KMS-11 (cell line): Measurements from ENCODE around the gene IFNA8.
A peak's percentile ranks its signal among the peaks of the same experiment; 100 is the strongest.

Experiments
- H2AFZ ChIP-seq: fragments of 200-600 bp; sonication (generic); 2 replicates; pipeline ENCODE4 v1.6.1; 2016; ENCODE audit warnings: antibody characterized with exemption, mixed run types, low read depth
- H3K27ac ChIP-seq: fragments of 200-600 bp; sonication (generic); 2 replicates; pipeline ENCODE4 v1.6.1; 2016; ENCODE audit warnings: mild to moderate bottlenecking, mixed run types
- H3K27me3 ChIP-seq: fragments of 200-600 bp; sonication (generic); 2 replicates; pipeline ENCODE4 v1.6.1; 2017; ENCODE audit warnings: mild to moderate bottlenecking, low read depth, mixed run types, moderate library complexity; ENCODE audit not compliant: insufficient read depth
- H3K36me3 ChIP-seq: fragments of 200-600 bp; sonication (generic); 2 replicates; pipeline ENCODE4 v1.6.1; 2017; ENCODE audit warnings: mild to moderate bottlenecking, mixed run types; ENCODE audit not compliant: insufficient read depth
- H3K4me1 ChIP-seq: fragments of 200-600 bp; sonication (generic); 2 replicates; pipeline ENCODE4 v1.6.1; 2016; ENCODE audit warnings: mild to moderate bottlenecking, low read depth, mixed run types; ENCODE audit not compliant: poor library complexity, severe bottlenecking
- H3K4me2 ChIP-seq: fragments of 200-600 bp; sonication (generic); 2 replicates; pipeline ENCODE4 v1.7.0; 2016; ENCODE audit warnings: mild to moderate bottlenecking, mixed run types
- H3K4me3 ChIP-seq: fragments of 200-600 bp; sonication (generic); IDR thresholded peaks from 2 replicates; pipeline ENCODE4 v1.6.1; 2017; ENCODE audit warnings: low read depth, low read length, mixed read lengths; ENCODE audit not compliant: insufficient read depth
- H3K79me2 ChIP-seq: fragments of 200-600 bp; sonication (generic); 2 replicates; pipeline ENCODE4 v1.6.1; 2016; ENCODE audit warnings: low read depth, mixed run types; ENCODE audit not compliant: insufficient read depth
- H3K9ac ChIP-seq: fragments of 200-600 bp; sonication (generic); 2 replicates; pipeline ENCODE4 v1.6.1; 2016; ENCODE audit warnings: mild to moderate bottlenecking, mixed run types
- H4K20me1 ChIP-seq: fragments of 200-600 bp; sonication (generic); 2 replicates; pipeline ENCODE4 v1.6.1; 2016; ENCODE audit warnings: mild to moderate bottlenecking, mixed run types; ENCODE audit not compliant: insufficient read depth
- TF ChIP-seq, protein P1 (sequence below): fragments of 200-600 bp; sonication (generic); conservative IDR thresholded peaks from 2 replicates; pipeline ENCODE4 v1.6.1; 2017; ENCODE audit warnings: low read depth, mild to moderate bottlenecking, antibody characterized with exemption, low read length, moderate library complexity, mixed read lengths

IFNA8 gene

DNA sequence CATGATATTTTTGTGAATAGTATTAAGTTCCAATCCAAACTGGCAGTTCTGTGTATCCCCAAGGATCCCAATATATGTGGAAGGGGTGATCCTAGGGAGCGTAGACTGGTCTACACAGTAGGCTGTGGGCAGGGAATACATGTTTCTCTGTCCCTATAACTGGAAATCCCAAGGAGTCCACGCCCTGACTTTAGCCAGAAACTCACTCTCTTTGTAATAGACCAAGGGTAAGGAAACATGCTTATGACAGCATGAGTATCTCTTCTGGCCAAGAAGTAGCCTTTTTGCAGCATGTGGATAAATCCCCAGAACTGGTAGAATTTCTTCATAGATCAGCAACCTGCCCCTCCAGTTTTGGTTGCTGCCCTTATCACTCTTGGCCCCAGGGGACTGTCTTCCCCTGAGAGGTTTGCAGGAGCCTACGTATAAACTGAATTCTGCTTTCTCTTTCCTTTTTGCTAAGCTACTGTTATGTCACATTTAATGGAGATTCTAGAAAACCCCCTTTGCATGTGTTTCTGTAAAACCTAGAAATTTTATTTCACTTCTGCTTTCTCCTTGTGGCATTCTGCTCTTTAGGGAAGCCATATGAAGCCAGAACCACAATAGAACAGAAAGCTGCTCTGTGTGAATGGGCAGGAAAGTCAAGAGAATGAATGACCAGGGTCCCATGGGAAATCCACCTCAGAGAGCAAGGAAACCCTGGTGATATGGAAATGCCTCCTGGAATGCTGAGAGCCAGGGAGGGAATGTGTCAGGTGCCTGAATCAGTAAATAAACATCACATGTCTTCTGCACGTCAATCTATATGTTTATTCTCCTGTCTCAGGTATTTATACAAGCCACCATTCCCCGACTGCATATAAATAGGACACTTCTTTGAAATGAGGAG is 27.2 kb upstream of the IFNA8 start:
- Histone ChIP-seq H3K27ac (no peak overlapping the region), H3K9ac (no peak overlapping the region), H3K27me3 (no peaks in the 10 kb centered on the region), H4K20me1 (no peaks in the 10 kb centered on the region), H2AFZ (peak overlapping the region; percentile 15; the same call in 1 of the 2 replicates), H3K4me2 (no peak overlapping the region), H3K4me3 (no peak overlapping the region), H3K4me1 (no peaks in the 10 kb centered on the region), H3K79me2 (no peaks in the 10 kb centered on the region), H3K36me3 (no peaks in the 10 kb centered on the region)
- TF ChIP-seq, protein P1, sequence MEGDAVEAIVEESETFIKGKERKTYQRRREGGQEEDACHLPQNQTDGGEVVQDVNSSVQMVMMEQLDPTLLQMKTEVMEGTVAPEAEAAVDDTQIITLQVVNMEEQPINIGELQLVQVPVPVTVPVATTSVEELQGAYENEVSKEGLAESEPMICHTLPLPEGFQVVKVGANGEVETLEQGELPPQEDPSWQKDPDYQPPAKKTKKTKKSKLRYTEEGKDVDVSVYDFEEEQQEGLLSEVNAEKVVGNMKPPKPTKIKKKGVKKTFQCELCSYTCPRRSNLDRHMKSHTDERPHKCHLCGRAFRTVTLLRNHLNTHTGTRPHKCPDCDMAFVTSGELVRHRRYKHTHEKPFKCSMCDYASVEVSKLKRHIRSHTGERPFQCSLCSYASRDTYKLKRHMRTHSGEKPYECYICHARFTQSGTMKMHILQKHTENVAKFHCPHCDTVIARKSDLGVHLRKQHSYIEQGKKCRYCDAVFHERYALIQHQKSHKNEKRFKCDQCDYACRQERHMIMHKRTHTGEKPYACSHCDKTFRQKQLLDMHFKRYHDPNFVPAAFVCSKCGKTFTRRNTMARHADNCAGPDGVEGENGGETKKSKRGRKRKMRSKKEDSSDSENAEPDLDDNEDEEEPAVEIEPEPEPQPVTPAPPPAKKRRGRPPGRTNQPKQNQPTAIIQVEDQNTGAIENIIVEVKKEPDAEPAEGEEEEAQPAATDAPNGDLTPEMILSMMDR = no peak

DNA sequence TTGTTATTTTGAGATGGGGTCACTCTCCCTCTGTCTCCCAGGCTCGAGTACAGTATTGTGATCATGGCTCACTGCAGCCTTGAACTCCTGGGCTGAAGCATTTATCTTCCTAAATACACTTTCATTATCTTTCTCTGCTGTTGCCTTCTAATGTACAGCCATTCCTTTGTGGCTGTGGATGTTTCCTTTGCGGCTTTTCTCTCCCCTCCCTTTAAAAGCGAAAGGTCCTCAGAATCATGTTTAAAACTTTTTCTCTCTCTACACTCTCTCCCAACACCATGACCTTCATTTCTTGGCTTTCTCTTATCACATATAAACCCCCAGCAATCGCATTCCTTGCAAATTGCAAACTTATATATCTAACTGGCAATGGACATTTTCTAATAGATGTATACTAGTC is 25.3 kb upstream of the IFNA8 start:
- no peak overlapping the region for H2AFZ ChIP-seq
- H3K27ac ChIP-seq = no peak overlapping the region
- no peak overlapping the region for H3K4me3 ChIP-seq
- no peaks in the 10 kb centered on the region for H3K79me2 ChIP-seq
- H4K20me1 ChIP-seq = no peaks in the 10 kb centered on the region
- TF ChIP-seq, protein P1 = no peak
- no peaks in the 10 kb centered on the region for H3K27me3 ChIP-seq
- no peak overlapping the region for H3K4me2 ChIP-seq
- H3K36me3 ChIP-seq = no peaks in the 10 kb centered on the region
- no peaks in the 10 kb centered on the region for H3K4me1 ChIP-seq
- H3K9ac ChIP-seq = no peak overlapping the region

DNA sequence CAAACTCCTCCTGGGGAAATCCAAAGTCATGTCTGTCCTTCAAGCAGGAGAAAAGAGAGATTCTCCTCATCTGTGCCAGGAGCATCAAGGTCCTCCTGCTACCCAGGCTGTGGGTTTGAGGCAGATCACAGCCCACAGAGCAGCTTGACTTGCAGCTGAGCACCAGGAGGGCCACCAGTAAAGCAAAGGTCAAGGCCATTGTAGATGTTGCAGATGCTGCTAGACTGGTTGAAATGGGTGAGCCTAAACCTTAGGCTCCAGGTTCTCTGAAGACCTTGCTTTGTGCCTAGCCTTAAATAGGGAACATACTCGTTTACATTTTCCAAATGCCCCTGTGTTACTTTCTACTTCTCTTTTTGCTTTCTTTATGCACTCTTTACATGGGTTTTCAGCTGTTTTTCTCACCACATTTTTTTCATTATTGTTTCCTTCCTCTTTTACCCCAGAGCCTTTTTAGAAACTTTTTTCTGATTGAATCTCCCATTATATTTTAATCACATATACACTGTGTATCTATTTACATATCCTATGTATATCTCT is 23.7 kb upstream of the IFNA8 start, which contains the start of gene IFNA2:
TSS of gene IFNA2 (minus strand) at position 268 of the 540 bp plus-strand sequence. CDS start at position 199, 69 bp downstream.
- Histone ChIP-seq H3K79me2 (no peaks in the 10 kb centered on the region), H3K4me2 (no peak within 1 kb of the TSS), H3K4me1 (no peaks in the 10 kb centered on the region), H4K20me1 (no peaks in the 10 kb centered on the region), H3K4me3 (no peak within 1 kb of the TSS), H3K27ac (no peak within 1 kb of the TSS), H2AFZ (no peak within 1 kb of the TSS), H3K36me3 (no peaks in the 10 kb centered on the region), H3K9ac (no peak within 1 kb of the TSS), H3K27me3 (no peaks in the 10 kb centered on the region)
- TF ChIP-seq, protein P1 = no peak

DNA sequence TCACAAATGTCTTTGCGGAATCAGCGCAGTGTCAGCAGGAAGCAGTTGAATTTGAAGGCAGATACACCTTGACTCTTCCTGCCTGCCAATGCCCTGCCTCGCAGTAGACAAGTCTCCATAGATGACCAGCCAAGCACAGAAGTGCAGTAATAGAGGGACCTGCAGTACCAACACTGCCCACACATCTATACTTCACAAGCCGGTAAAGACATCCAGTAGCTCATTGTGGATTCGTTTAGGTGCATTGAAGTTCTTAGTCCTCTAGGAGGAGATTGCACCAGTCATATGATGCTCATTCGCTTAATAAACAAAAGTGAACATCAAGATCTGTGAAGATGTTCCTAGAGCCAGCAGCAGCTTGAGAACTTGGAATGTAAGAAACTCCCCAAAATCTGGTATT is 16.6 kb upstream of the IFNA8 start:
- no peaks in the 10 kb centered on the region for H3K79me2 ChIP-seq
- H3K4me3 ChIP-seq = no peak overlapping the region
- no peak overlapping the region for H3K9ac ChIP-seq
- no peak overlapping the region for H2AFZ ChIP-seq
- peaks cover 17% of the 10 kb centered on the region for H3K4me1 ChIP-seq
- H3K27me3 ChIP-seq = no peaks in the 10 kb centered on the region
- no peaks in the 10 kb centered on the region for H4K20me1 ChIP-seq
- no peaks in the 10 kb centered on the region for H3K36me3 ChIP-seq
- no peak overlapping the region for H3K4me2 ChIP-seq
- H3K27ac ChIP-seq = no peak overlapping the region
- TF ChIP-seq, protein P1 = 0 out of 2 replicates have a peak, but pooled peaks have one; percentile 18
